GM12875 (cell line): ENCODE measurements around the gene SETD2.

Experiments used
- H3K4me3 ChIP-seq: one replicate; pipeline ENCODE4 v1.5.1; 2011; ENCODE audit warnings: low read depth, low read length, control low read depth
- CTCF ChIP-seq: IDR thresholded peaks from 2 replicates; pipeline ENCODE4 v1.5.1; 2011; ENCODE audit warnings: low read depth, mild to moderate bottlenecking, control low read depth, inconsistent platforms, low read length, moderate library complexity, borderline replicate concordance; ENCODE audit not compliant: insufficient read depth

Gene SETD2

GRCh38 chr3:46971742-46972141, 192.2 kb downstream of the SETD2 start:
- H3K4me3 ChIP-seq, result no peak overlapping the region
- no peak for TF ChIP-seq CTCF

- no peak overlapping the region for H3K4me3 ChIP-seq
- no peak for TF ChIP-seq CTCF
These were observed 192.8 kb downstream of the SETD2 start for GRCh38 chr3:46971151-46971550.

GRCh38 chr3:46970391-46971091, 193.4 kb downstream of the SETD2 start:
- no peak for TF ChIP-seq CTCF
- no peak overlapping the region for H3K4me3 ChIP-seq

GRCh38 chr3:46968783-46969428, 195.0 kb downstream of the SETD2 start:
- H3K4me3 ChIP-seq, result no peak overlapping the region
- TF ChIP-seq CTCF, result no peak

- no peak for TF ChIP-seq CTCF
- no peak overlapping the region for H3K4me3 ChIP-seq
These were observed 197.1 kb downstream of the SETD2 start for GRCh38 chr3:46966811-46967210.
